OCI-LY1 (cell line): Measurements from ENCODE around the gene RRP1B.

Source experiments
- EZH2 ChIP-seq: fragments of 200-600 bp; sonication (generic), shearing (Covaris generic); IDR thresholded peaks from 2 replicates; pipeline ENCODE4 v1.8.0; 2017; ENCODE audit warnings: borderline replicate concordance, mixed run types, mild to moderate bottlenecking, antibody characterized with exemption, low read length, moderate library complexity, mixed read lengths
- TF ChIP-seq, protein P1 (sequence below): fragments of 200-600 bp; sonication (generic), shearing (Covaris generic); IDR thresholded peaks from 2 replicates; pipeline ENCODE4 v1.5.1; 2017; ENCODE audit warnings: mild to moderate bottlenecking, antibody characterized with exemption, low read length, moderate library complexity, mixed read lengths

DNA sequence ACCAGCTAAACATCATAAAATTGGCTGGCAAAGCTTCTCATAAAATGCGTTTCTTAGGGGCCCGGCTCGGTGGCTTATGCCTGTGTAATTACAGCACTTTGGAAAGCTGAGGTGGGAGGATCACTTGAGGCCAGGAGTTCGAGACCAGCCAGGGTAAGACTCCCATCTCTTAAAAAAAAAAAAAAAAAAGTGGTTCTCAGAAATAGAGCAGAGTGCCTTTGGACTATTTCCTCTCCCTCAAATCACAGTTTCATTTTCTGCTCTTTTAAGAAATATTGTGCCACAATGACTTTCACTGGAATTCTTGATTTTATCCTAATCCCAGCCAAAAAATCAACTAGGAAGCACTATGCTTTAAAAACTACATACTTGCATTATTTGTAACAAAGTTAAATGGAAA, 13.4 kb upstream of the RRP1B start:
- TF ChIP-seq, protein P1, sequence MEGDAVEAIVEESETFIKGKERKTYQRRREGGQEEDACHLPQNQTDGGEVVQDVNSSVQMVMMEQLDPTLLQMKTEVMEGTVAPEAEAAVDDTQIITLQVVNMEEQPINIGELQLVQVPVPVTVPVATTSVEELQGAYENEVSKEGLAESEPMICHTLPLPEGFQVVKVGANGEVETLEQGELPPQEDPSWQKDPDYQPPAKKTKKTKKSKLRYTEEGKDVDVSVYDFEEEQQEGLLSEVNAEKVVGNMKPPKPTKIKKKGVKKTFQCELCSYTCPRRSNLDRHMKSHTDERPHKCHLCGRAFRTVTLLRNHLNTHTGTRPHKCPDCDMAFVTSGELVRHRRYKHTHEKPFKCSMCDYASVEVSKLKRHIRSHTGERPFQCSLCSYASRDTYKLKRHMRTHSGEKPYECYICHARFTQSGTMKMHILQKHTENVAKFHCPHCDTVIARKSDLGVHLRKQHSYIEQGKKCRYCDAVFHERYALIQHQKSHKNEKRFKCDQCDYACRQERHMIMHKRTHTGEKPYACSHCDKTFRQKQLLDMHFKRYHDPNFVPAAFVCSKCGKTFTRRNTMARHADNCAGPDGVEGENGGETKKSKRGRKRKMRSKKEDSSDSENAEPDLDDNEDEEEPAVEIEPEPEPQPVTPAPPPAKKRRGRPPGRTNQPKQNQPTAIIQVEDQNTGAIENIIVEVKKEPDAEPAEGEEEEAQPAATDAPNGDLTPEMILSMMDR, result no peak
- TF ChIP-seq EZH2, result no peak
